GM12878 (cell line): ENCODE results near the gene FOXR1. TPM values are rescaled to one million over a fixed set of nuclear protein-coding genes. Genes with fewer than 3 reads are reported as not detected.

Experiments
- ATAC-seq: fragments of 200-7000 bp; cut with Tn5 transposase; 3 replicates; pipeline ENCODE4 v1.9.1; 2020; ENCODE audit warnings: mild to moderate bottlenecking, moderate library complexity
- BruUV-seq: library from RNA; stranded (reverse); fragments of 400-500 nt; replicated peaks from 2 replicates; lab custom pipeline; 2021; lab: Mats Ljungman, UMichigan
- CTCF ChIA-PET: fragments of 300-600 bp; sonication (Branson Sonifier 250); formaldehyde crosslinking; extraction: SDS; loops from one replicate; lab custom pipeline; 2021; ENCODE audit warnings: inconsistent platforms; lab: Yijun Ruan, JAX
- POLR2A ChIA-PET: fragments of 350-600 bp; formaldehyde crosslinking; extraction: SDS; loops from one replicate; lab custom pipeline; 2021; ENCODE audit warnings: inconsistent platforms; lab: Charles Lee
- RAD21 ChIA-PET: fragments of 300-600 bp; sonication (Branson Sonifier 250); formaldehyde crosslinking; loops from one replicate; lab custom pipeline; 2023; ENCODE audit warnings: antibody characterized with exemption; ENCODE audit not compliant: unreplicated experiment; lab: Charles Lee
- SMC1A ChIA-PET: fragments of 300-600 bp; sonication (Branson Sonifier 250); formaldehyde crosslinking; loops from one replicate; lab custom pipeline; 2023; ENCODE audit not compliant: unreplicated experiment, uncharacterized antibody; lab: Charles Lee
- DNase-seq: peaks from one replicate; pipeline ENCODE4 v3.0.0-alpha.2; 2011; ENCODE audit warnings: low read depth, low spot score
- FAIRE-seq: peaks from 3 replicates; lab custom pipeline; 2011; peaks lifted over from hg19 to GRCh38; lab: Jason Lieb, UNC
- H2AFZ ChIP-seq: 2 replicates; pipeline ENCODE4 v1.6.0; 2011; ENCODE audit warnings: low read depth, low read length, control low read depth; ENCODE audit not compliant: control insufficient read depth
- H3K27ac ChIP-seq: 2 replicates; pipeline ENCODE4 v1.5.1; 2011; ENCODE audit warnings: control low read depth; ENCODE audit not compliant: control insufficient read depth, insufficient read depth
- H3K27me3 ChIP-seq, 2 experiments: replicated peaks in 1 of 2; 2 replicates each; pipeline versions ENCODE4 v1.6.0 to v1.6.1; 2011; ENCODE audit warnings: low read length in 1 of 2; ENCODE audit not compliant: control insufficient read depth in 2 of 2, insufficient read depth in 2 of 2
- H3K36me3 ChIP-seq, 2 experiments: 2 replicates each; pipeline ENCODE4 v1.5.1; 2011; ENCODE audit warnings: low read length in 1 of 2; ENCODE audit not compliant: control insufficient read depth in 2 of 2, insufficient read depth in 2 of 2
- H3K4me1 ChIP-seq: 2 replicates; pipeline ENCODE4 v1.6.1; 2011; ENCODE audit warnings: mild to moderate bottlenecking, low read length, moderate library complexity, mixed read lengths; ENCODE audit not compliant: control insufficient read depth, insufficient read depth
- H3K4me2 ChIP-seq: 2 replicates; pipeline ENCODE4 v1.6.0; 2011; ENCODE audit warnings: control low read depth; ENCODE audit not compliant: control insufficient read depth, insufficient read depth
- H3K4me3 ChIP-seq: fragments of 200-600 bp; sonication (generic); 2 replicates; pipeline ENCODE4 v1.5.1; 2016
- H3K79me2 ChIP-seq: 2 replicates; pipeline ENCODE4 v1.6.0; 2011; ENCODE audit warnings: low read length; ENCODE audit not compliant: control insufficient read depth, insufficient read depth
- H3K9ac ChIP-seq: 2 replicates; pipeline ENCODE4 v1.8.0; 2011; ENCODE audit warnings: low read length, control low read depth, mixed read lengths; ENCODE audit not compliant: control insufficient read depth, insufficient read depth
- H3K9me3 ChIP-seq: replicated peaks from 3 replicates; pipeline ENCODE4 v1.5.1; 2011; ENCODE audit warnings: mild to moderate bottlenecking, low read length; ENCODE audit not compliant: control insufficient read depth, insufficient read depth
- H4K20me1 ChIP-seq: 2 replicates; pipeline ENCODE4 v1.6.0; 2011; ENCODE audit not compliant: control insufficient read depth, insufficient read depth
- ATF7 ChIP-seq: fragments of 450-650 bp; IDR thresholded peaks from 2 replicates; pipeline ENCODE4 v1.6.1; 2016; ENCODE audit warnings: low read depth, mild to moderate bottlenecking
- E2F8 ChIP-seq: fragments of 450-650 bp; IDR thresholded peaks from 2 replicates; pipeline ENCODE4 v1.6.1; 2018; ENCODE audit warnings: mild to moderate bottlenecking, low read depth, moderate library complexity; ENCODE audit not compliant: partially characterized antibody
- IKZF1 ChIP-seq: fragments of 450-650 bp; conservative IDR thresholded peaks from 2 replicates; pipeline ENCODE4 v1.6.1; 2017; ENCODE audit warnings: antibody characterized with exemption, mild to moderate bottlenecking
- MTA2 ChIP-seq: fragments of 450-650 bp; IDR thresholded peaks from 2 replicates; pipeline ENCODE4 v1.6.1; 2016; ENCODE audit warnings: low read depth, mild to moderate bottlenecking, moderate library complexity
- PKNOX1 ChIP-seq: fragments of 450-650 bp; IDR thresholded peaks from 2 replicates; pipeline ENCODE4 v1.6.1; 2016; ENCODE audit warnings: mild to moderate bottlenecking
- POLR2A ChIP-seq: IDR thresholded peaks from 2 replicates; pipeline ENCODE4 v1.6.1; 2011; ENCODE audit warnings: low read depth, mild to moderate bottlenecking, low read length
- POLR2AphosphoS2 ChIP-seq: IDR thresholded peaks from 2 replicates; pipeline ENCODE4 v1.6.1; 2011; ENCODE audit warnings: low read depth, mild to moderate bottlenecking, low read length, improper control_type of control experiment, moderate library complexity
- POLR2AphosphoS5 ChIP-seq: IDR thresholded peaks from 2 replicates; pipeline ENCODE4 v1.6.1; 2011; ENCODE audit warnings: mild to moderate bottlenecking, low read length, inconsistent platforms
- SMAD5 ChIP-seq: IDR thresholded peaks from 2 replicates; pipeline ENCODE4 v1.6.1; 2016; ENCODE audit warnings: antibody characterized with exemption, low read depth
- SRF ChIP-seq, 2 experiments: IDR thresholded peaks; 2 replicates each; pipeline ENCODE4 v1.6.1; 2011; ENCODE audit warnings: low read depth in 2 of 2, low read length in 2 of 2, mild to moderate bottlenecking in 1 of 2, moderate library complexity in 1 of 2
- TCF3 ChIP-seq: IDR thresholded peaks from 2 replicates; pipeline ENCODE4 v1.6.1; 2012; ENCODE audit warnings: low read depth, mild to moderate bottlenecking, low read length, borderline replicate concordance; ENCODE audit not compliant: insufficient read depth
- ZNF274 ChIP-seq: IDR thresholded peaks from one replicate; pipeline ENCODE4 v1.8.0; 2011; ENCODE audit not compliant: insufficient read length, insufficient read depth
- WGBS: methylation state at CpG from one replicate; pipeline ENCODE4 v1.1.6; 2016; ENCODE audit warnings: low lambda C conversion rate; ENCODE audit not compliant: insufficient replicate concordance, insufficient coverage; ENCODE audit errors: missing lambda C conversion rate; 5-methylcytosine and 5-hydroxymethylcytosine counted together
- in situ Hi-C: fragments of 300-500 bp; cut with MboI; formaldehyde crosslinking; loops from 9 replicates; pipeline ENCODE4 v1.14.3; 2018; ENCODE audit warnings: mixed read lengths
- intact Hi-C: fragments of 100-400 bp; cut with micrococcal nuclease; formaldehyde crosslinking; loops from one replicate; pipeline ENCODE4 v1.14.2; 2022; ENCODE audit not compliant: unreplicated experiment
- polyA plus RNA-seq, 11 experiments: library from polyadenylated mRNA; depleted of rRNA in 4 of 11; unstranded in 6 of 11; stranded (reverse) in 5 of 11; fragments of >200 nt; fragmentation: Nextera tagmentation in 4 of 11; fragmentation: Illumina TruSeq in 1 of 11; extraction: Ambion mirVana in 4 of 11; extraction: Trizol in 1 of 11; gene quantifications; 1 replicate in 1 of 11; 2 replicates in 10 of 11; pipeline versions ENCODE4 v1.2.1 to v1.2.3, GENCODE V29; 2011 to 2016; ENCODE audit warnings: inconsistent platforms in 2 of 11, missing spikeins in 2 of 11, low read depth in 1 of 11
- total RNA-seq, 4 experiments: library from RNA; depleted of rRNA in 3 of 4; stranded (reverse); fragments of >200 nt in 3 of 4; fragmentation: Illumina TruSeq in 1 of 4; extraction: Trizol in 1 of 4; gene quantifications; 2 replicates each; pipeline versions ENCODE4 v1.2.1 to v1.2.3, GENCODE V29; 2013 to 2021
- TF ChIP-seq, protein P1 (sequence below): IDR thresholded peaks from 2 replicates; pipeline ENCODE4 v1.6.1; 2012; ENCODE audit warnings: low read depth, low read length, improper control_type of control experiment

FOXR1 gene
- total and polyA plus RNA-seq, 10 of the 15 experiments (the other 5 are each of a cell fraction or from before 2014, with no cell fraction given) = not detected

GRCh38 chr11:119014209-119014924, 42.8 kb downstream of the FOXR1 start:
- CTCF ChIA-PET = interaction anchor here (0.6 to 2.5 kb wide), 5 partner anchors 12 to 352 kb away, joined by 3 to 8 read pairs (median 3); no protein-coding TSS in a partner anchor
- Histone ChIP-seq H3K4me3 (no peak overlapping the region), H3K36me3 (peaks cover 17 to 24% of the 10 kb centered on the region in 2 experiments), H3K79me2 (peaks cover 39% of the 10 kb centered on the region), H3K27me3 (no peaks in the 10 kb centered on the region), H3K4me2 (no peak overlapping the region), H4K20me1 (no peaks in the 10 kb centered on the region), H3K9me3 (no peaks in the 10 kb centered on the region; the same call in 2 of the 3 replicates), H3K4me1 (no peaks in the 10 kb centered on the region; the same call in 1 of the 2 replicates), H3K9ac (no peak overlapping the region), H3K27ac (no peak overlapping the region), H2AFZ (no peak overlapping the region)
- DNase-seq = no peak
- POLR2A ChIA-PET = interaction anchor here (0.6 to 1.8 kb wide), 4 partner anchors 12 to 71 kb away, joined by 3 to 9 read pairs (median 4); no protein-coding TSS in a partner anchor
- FAIRE-seq = no peak
- SMC1A ChIA-PET = interaction anchor here (6.4 kb wide), 1 partner anchor 15 kb away, joined by 40 read pairs; the partner anchor contains the start of gene SLC37A4
- no peak for ATAC-seq
- intact Hi-C loops (loop anchor here (1.0 kb wide), 1 partner anchor 14 kb away; no protein-coding TSS in a partner anchor), in situ Hi-C loops (no loop called here)
- RAD21 ChIA-PET = interaction anchor here (1.0 to 1.4 kb wide), 3 partner anchors 10 to 322 kb away, joined by 3 read pairs; no protein-coding TSS in a partner anchor
- TF ChIP-seq ZNF274 (no peak), E2F8 (no peak), PKNOX1 (no peak), TCF3 (no peak), MTA2 (no peak), SMAD5 (0 out of 2 replicates have a peak, but pooled peaks have one; percentile 16), POLR2AphosphoS5 (peak; percentile 62), POLR2AphosphoS2 (peak; percentile 80), SRF (IDR thresholded peaks at IDR 0.05; ENCODE audit: low read depth in 2 of 2, low read length in 2 of 2) (no peak), POLR2A (peak; percentile 45; the same call in 1 of the 2 replicates), ATF7 (no peak), IKZF1 (no peak)
- TF ChIP-seq, protein P1, sequence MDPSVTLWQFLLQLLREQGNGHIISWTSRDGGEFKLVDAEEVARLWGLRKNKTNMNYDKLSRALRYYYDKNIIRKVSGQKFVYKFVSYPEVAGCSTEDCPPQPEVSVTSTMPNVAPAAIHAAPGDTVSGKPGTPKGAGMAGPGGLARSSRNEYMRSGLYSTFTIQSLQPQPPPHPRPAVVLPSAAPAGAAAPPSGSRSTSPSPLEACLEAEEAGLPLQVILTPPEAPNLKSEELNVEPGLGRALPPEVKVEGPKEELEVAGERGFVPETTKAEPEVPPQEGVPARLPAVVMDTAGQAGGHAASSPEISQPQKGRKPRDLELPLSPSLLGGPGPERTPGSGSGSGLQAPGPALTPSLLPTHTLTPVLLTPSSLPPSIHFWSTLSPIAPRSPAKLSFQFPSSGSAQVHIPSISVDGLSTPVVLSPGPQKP = no peak
- no TSS peak for BruUV-seq
- 97% methylated on average over 17 of the region's 17 CpGs for WGBS
